NB4 (cell line): ENCODE measurements around the gene BCL7A.

Experiments used
- CTCF ChIP-seq: IDR thresholded peaks from one replicate; pipeline ENCODE4 v1.5.1; 2012; ENCODE audit warnings: low read depth, low read length
- MAX ChIP-seq: IDR thresholded peaks from 2 replicates; pipeline ENCODE4 v1.6.1; 2011; ENCODE audit warnings: low read depth, low read length
- MYC ChIP-seq: IDR thresholded peaks from 2 replicates; pipeline ENCODE4 v1.6.1; 2011; ENCODE audit warnings: low read depth, low read length

GRCh38 chr12:121976950-121977349 lies 44.7 kb upstream of the BCL7A start:
- TF ChIP-seq MAX: no peak
- TF ChIP-seq CTCF: no peak
- TF ChIP-seq MYC: no peak
